PFSK-1 (cell line): ENCODE data around the gene CALCA.

Experiments
- FOXP2 ChIP-seq: optimal IDR thresholded peaks from 2 replicates; pipeline ENCODE3; 2011; ENCODE audit warnings: borderline replicate concordance, control low read depth, inconsistent platforms; ENCODE audit not compliant: insufficient read depth; ENCODE audit errors: extremely low read length, extremely low read depth
- POLR2AphosphoS5 ChIP-seq: IDR thresholded peaks from 2 replicates; pipeline ENCODE4 v1.6.1; 2012; ENCODE audit warnings: low read depth, mild to moderate bottlenecking, control low read depth, low read length, moderate library complexity
- SIN3A ChIP-seq: IDR thresholded peaks from 2 replicates; pipeline ENCODE4 v1.6.1; 2012; ENCODE audit warnings: mild to moderate bottlenecking, low read length, moderate library complexity, borderline replicate concordance; ENCODE audit not compliant: insufficient read depth
- TAF1 ChIP-seq: IDR thresholded peaks from 2 replicates; pipeline ENCODE4 v1.6.1; 2012; ENCODE audit warnings: low read length, control low read depth, borderline replicate concordance; ENCODE audit not compliant: insufficient read depth
- TF ChIP-seq, protein P1 (sequence below), 2 experiments: IDR thresholded peaks; 2 replicates each; pipeline versions ENCODE4 v1.6.1 to v1.8.0; 2011 to 2012; ENCODE audit warnings: low read depth in 2 of 2, low read length in 2 of 2, control low read depth in 1 of 2, inconsistent platforms in 1 of 2, mild to moderate bottlenecking in 1 of 2, moderate library complexity in 1 of 2; ENCODE audit not compliant: insufficient read depth in 1 of 2

The CALCA gene

DNA sequence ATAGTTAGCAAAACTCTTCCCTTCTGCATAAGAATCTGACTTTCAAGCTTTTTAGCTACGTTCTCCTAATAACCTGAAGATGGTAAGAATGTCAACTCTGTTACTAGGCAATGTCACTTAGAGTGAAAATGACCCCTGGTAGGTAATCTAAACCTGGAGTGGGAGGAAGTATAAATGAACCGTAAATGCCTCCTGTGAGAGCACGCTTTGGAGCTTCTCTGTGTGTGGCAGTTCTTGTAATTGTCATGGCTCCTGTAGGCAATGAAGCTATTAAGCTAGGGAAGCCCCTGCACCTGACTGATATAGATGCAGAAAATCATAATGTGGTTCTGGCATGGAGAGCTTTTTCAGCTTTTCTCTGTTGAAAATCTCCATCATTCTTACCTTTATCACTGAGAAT, 29.4 kb downstream of the CALCA start:
- TF ChIP-seq FOXP2 (no peak), SIN3A (no peak), TAF1 (no peak), POLR2AphosphoS5 (no peak)
- TF ChIP-seq, protein P1, sequence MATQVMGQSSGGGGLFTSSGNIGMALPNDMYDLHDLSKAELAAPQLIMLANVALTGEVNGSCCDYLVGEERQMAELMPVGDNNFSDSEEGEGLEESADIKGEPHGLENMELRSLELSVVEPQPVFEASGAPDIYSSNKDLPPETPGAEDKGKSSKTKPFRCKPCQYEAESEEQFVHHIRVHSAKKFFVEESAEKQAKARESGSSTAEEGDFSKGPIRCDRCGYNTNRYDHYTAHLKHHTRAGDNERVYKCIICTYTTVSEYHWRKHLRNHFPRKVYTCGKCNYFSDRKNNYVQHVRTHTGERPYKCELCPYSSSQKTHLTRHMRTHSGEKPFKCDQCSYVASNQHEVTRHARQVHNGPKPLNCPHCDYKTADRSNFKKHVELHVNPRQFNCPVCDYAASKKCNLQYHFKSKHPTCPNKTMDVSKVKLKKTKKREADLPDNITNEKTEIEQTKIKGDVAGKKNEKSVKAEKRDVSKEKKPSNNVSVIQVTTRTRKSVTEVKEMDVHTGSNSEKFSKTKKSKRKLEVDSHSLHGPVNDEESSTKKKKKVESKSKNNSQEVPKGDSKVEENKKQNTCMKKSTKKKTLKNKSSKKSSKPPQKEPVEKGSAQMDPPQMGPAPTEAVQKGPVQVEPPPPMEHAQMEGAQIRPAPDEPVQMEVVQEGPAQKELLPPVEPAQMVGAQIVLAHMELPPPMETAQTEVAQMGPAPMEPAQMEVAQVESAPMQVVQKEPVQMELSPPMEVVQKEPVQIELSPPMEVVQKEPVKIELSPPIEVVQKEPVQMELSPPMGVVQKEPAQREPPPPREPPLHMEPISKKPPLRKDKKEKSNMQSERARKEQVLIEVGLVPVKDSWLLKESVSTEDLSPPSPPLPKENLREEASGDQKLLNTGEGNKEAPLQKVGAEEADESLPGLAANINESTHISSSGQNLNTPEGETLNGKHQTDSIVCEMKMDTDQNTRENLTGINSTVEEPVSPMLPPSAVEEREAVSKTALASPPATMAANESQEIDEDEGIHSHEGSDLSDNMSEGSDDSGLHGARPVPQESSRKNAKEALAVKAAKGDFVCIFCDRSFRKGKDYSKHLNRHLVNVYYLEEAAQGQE (IDR thresholded peaks at IDR 0.05; ENCODE audit: insufficient read depth in 1 of 2, low read depth in 2 of 2, low read length in 2 of 2): no peak

DNA sequence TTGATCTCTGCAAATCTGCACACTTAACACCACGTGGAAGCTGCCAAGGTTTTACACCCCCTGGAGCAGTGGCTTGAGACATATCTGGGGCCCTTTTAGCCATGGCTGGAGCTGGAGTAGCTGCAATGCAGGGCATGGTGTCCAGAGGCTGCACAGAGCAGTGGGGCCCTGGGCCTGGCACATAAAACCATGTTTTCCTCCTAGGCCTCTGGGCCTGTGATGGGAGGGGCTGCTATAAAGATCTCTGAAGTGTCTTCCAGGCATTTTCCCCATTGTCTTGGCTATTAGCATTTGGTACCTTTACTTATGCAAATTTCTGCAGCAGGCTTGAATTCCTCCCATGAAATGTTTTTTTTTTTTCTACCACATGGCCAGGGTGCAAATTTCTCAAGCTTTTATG, 33.2 kb downstream of the CALCA start:
- no peak for TF ChIP-seq POLR2AphosphoS5
- TF ChIP-seq, protein P1 (IDR thresholded peaks at IDR 0.05; ENCODE audit: insufficient read depth in 1 of 2, low read depth in 2 of 2, low read length in 2 of 2): no peak

DNA sequence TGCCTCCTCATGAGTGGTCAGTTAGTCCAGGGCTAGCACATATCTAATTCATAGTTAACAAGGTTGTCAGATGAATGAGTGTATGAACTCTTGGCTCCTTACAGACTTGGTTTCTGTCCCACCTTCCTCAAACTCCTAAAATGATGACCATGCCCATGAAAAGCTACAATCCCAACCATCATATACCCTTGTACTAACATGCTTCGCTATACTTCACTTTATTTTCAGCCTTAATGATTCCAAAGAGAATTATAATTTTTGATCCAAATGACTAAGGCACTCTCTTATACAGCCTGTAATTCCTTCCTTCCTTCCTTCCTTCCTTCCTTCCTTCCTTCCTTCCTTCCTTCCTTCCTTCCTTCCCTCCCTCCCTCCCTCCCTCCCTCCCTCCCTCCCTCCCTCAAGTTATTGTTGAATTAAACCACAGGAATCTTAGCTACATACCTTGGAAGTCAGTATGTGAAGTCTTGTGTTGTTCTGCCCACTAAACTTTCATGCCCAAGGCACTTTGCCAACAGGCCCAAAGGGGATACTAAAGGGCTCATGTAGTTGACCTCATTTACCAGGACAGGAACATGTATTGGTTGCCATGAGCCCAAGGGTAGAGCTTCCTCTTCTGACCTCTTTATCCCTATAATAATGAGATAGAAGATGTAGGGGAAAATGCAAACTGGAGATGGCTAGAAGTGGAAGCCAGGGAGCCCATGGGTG, 37.4 kb downstream of the CALCA start:
- TF ChIP-seq TAF1: no peak

DNA sequence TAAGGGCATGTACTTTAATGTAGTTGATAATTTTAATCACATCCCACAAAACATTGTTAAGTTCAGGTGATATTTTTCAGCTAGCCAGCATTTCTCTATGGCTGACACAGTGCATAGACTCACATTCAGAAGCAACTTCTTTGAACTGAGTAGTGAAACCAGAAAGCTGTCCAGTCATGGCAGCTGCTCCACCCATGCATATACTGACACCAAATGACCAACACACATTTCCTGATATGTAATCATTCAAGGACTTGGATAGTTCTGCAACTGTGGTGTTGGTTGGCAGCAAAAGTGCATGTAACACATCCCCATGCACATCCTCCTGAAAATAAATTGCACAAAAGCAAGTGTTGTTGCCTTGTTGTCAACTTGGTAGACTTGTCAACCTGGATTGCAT, 39.7 kb downstream of the CALCA start:
- TF ChIP-seq FOXP2: no peak
- TF ChIP-seq POLR2AphosphoS5: no peak
- TF ChIP-seq SIN3A: no peak
- TF ChIP-seq, protein P1 (IDR thresholded peaks at IDR 0.05; ENCODE audit: insufficient read depth in 1 of 2, low read depth in 2 of 2, low read length in 2 of 2): no peak
- TF ChIP-seq TAF1: no peak

DNA sequence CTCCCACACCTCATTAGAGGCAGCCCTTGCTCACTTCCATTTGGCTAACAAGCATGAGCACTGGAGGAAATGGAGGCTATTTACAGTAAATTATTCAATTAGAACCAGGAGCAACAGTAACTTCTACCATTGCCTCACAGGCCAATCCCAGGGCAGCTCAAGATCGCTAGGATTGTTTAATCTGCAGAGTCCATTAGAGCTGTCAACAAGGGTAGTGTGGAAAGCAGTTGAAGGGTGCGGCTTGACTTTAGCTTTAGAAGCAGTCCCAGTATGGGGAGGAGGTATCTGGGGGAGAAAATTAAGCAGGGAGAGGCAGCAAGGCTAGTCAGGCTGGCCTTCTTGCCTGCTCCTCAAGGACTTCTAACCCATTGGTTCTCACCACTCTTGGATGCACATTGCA, 41.8 kb downstream of the CALCA start:
- TF ChIP-seq SIN3A (no peak), TAF1 (no peak), FOXP2 (no peak), POLR2AphosphoS5 (no peak)
- TF ChIP-seq, protein P1 (IDR thresholded peaks at IDR 0.05; ENCODE audit: insufficient read depth in 1 of 2, low read depth in 2 of 2, low read length in 2 of 2): no peak

DNA sequence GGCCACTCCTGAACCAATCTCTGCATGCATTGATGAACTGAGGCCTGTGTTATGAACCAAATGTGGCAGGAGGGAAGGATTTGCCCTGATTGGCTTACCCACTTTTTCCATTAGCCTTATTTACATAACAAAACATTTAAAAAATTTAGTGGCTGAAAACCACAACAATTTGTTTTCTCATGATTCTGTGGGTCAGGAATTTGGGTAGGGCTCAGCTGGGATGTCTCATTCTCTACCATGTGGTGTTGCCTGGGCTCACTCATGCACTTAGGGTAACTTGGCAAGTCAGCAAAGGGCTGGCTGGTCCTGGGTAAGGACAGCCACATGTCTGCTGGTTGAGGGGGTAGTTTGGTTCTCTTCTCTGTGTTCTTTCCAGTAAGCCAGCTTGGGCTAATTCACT, 45.0 kb downstream of the CALCA start:
- TF ChIP-seq, protein P1 (IDR thresholded peaks at IDR 0.05; ENCODE audit: insufficient read depth in 1 of 2, low read depth in 2 of 2, low read length in 2 of 2): no peak
- no peak for TF ChIP-seq POLR2AphosphoS5
- no peak for TF ChIP-seq FOXP2
- no peak for TF ChIP-seq TAF1
- TF ChIP-seq SIN3A: no peak
